ENCODE measurements around the gene WNK1.

The WNK1 gene

GRCh38 chr12:759628-760027, 7.2 kb downstream of the WNK1 start:
- no peak overlapping the region for H3K4me3 ChIP-seq (ENCODE audit: low read depth, low read length)
- DNase-seq = no peak
- H3K36me3 ChIP-seq = no peaks in the 10 kb centered on the region
- H3K9me3 ChIP-seq = no peaks in the 10 kb centered on the region
- H3K4me1 ChIP-seq = no peaks in the 10 kb centered on the region
- no peaks in the 10 kb centered on the region for H3K27me3 ChIP-seq
- TF ChIP-seq CTCF (IDR thresholded peaks at IDR 0.05; ENCODE audit: low read depth, low read length) = no peak

- Histone ChIP-seq H3K4me1 (no peaks in the 10 kb centered on the region), H3K36me3 (no peaks in the 10 kb centered on the region), H3K27me3 (no peaks in the 10 kb centered on the region), H3K9me3 (no peaks in the 10 kb centered on the region), H3K4me3 (ENCODE audit: low read depth, low read length) (no peak overlapping the region)
- no peak for DNase-seq
- TF ChIP-seq CTCF (IDR thresholded peaks at IDR 0.05; ENCODE audit: low read depth, low read length) = no peak
Observed at GRCh38 chr12:761256-761655, 8.9 kb downstream of the WNK1 start.

GRCh38 chr12:765840-766239, 13.5 kb downstream of the WNK1 start:
- H3K27me3 ChIP-seq = no peaks in the 10 kb centered on the region
- no peak overlapping the region for H3K4me3 ChIP-seq (ENCODE audit: low read depth, low read length)
- H3K4me1 ChIP-seq = no peaks in the 10 kb centered on the region
- H3K9me3 ChIP-seq = no peaks in the 10 kb centered on the region
- no peak for DNase-seq
- H3K36me3 ChIP-seq = peaks cover 3% of the 10 kb centered on the region
- TF ChIP-seq CTCF (IDR thresholded peaks at IDR 0.05; ENCODE audit: low read depth, low read length) = no peak

GRCh38 chr12:768434-768833, 16.1 kb downstream of the WNK1 start:
- Histone ChIP-seq H3K4me1 (no peaks in the 10 kb centered on the region), H3K36me3 (peaks cover 3% of the 10 kb centered on the region), H3K9me3 (no peaks in the 10 kb centered on the region), H3K27me3 (no peaks in the 10 kb centered on the region), H3K4me3 (ENCODE audit: low read depth, low read length) (no peak overlapping the region)
- no peak for DNase-seq
- no peak for TF ChIP-seq CTCF (IDR thresholded peaks at IDR 0.05; ENCODE audit: low read depth, low read length)

GRCh38 chr12:770479-770878, 18.1 kb downstream of the WNK1 start:
- Histone ChIP-seq H3K27me3 (no peaks in the 10 kb centered on the region), H3K4me1 (no peaks in the 10 kb centered on the region), H3K36me3 (peaks cover 3% of the 10 kb centered on the region), H3K9me3 (no peaks in the 10 kb centered on the region), H3K4me3 (ENCODE audit: low read depth, low read length) (no peak overlapping the region)
- DNase-seq = no peak
- no peak for TF ChIP-seq CTCF (IDR thresholded peaks at IDR 0.05; ENCODE audit: low read depth, low read length)

- H3K4me3 ChIP-seq (ENCODE audit: low read depth, low read length) = no peak overlapping the region
- no peak for TF ChIP-seq CTCF (IDR thresholded peaks at IDR 0.05; ENCODE audit: low read depth, low read length)
Observed at GRCh38 chr12:772056-772697, 19.8 kb downstream of the WNK1 start.

More at GRCh38 chr12:772056-772697, 19.8 kb downstream of the WNK1 start:
- no peaks in the 10 kb centered on the region for H3K4me1 ChIP-seq
- no peak for DNase-seq
- H3K9me3 ChIP-seq = no peaks in the 10 kb centered on the region
- no peaks in the 10 kb centered on the region for H3K27me3 ChIP-seq
- H3K36me3 ChIP-seq = peaks cover 3% of the 10 kb centered on the region
